HCT116 (cell line): Measurements from ENCODE around the gene OR5B3.

Experiments used
- ELF1 ChIP-seq: IDR thresholded peaks from 2 replicates; pipeline ENCODE4 v1.6.1; 2012; ENCODE audit warnings: low read depth, borderline replicate concordance
- EZH2 ChIP-seq: fragments of 200-600 bp; sonication (generic); IDR thresholded peaks from 2 replicates; pipeline ENCODE4 v1.6.1; 2017; ENCODE audit warnings: antibody characterized with exemption, mixed run types
- JUND ChIP-seq: IDR thresholded peaks from 2 replicates; pipeline ENCODE4 v1.6.1; 2012
- POLR2A ChIP-seq: IDR thresholded peaks from 2 replicates; pipeline ENCODE4 v1.7.0; 2011; ENCODE audit warnings: borderline replicate concordance; ENCODE audit not compliant: insufficient read depth, insufficient read length; ENCODE audit errors: extremely low read depth
- POLR2AphosphoS5 ChIP-seq: IDR thresholded peaks from 2 replicates; pipeline ENCODE4 v1.6.1; 2011; ENCODE audit warnings: mild to moderate bottlenecking, low read depth, low read length, moderate library complexity
- RAD21 ChIP-seq: IDR thresholded peaks from 2 replicates; pipeline ENCODE4 v1.6.1; 2012; ENCODE audit warnings: low read depth, mild to moderate bottlenecking
- SRF ChIP-seq: IDR thresholded peaks from 2 replicates; pipeline ENCODE4 v1.6.1; 2012; ENCODE audit warnings: low read depth
- TCF7L2 ChIP-seq: IDR thresholded peaks from 2 replicates; pipeline ENCODE4 v1.7.0; 2011; ENCODE audit warnings: borderline replicate concordance, inconsistent platforms; ENCODE audit not compliant: insufficient read depth, insufficient read length; ENCODE audit errors: extremely low read depth
- YY1 ChIP-seq: IDR thresholded peaks from 2 replicates; pipeline ENCODE4 v1.6.1; 2011; ENCODE audit warnings: low read length, low read depth, moderate library complexity, mild to moderate bottlenecking; ENCODE audit not compliant: insufficient replicate concordance; ENCODE audit errors: extremely low read depth
- TF ChIP-seq, protein P1 (sequence below), 3 experiments: fragments of 200-600 bp in 1 of 3; sonication (generic) in 1 of 3; IDR thresholded peaks in 2 of 3; conservative IDR thresholded peaks in 1 of 3; 2 replicates each; pipeline ENCODE4 v1.5.1; 2012 to 2017; ENCODE audit warnings: low read depth in 2 of 3, low read length in 2 of 3, antibody characterized with exemption in 1 of 3, borderline replicate concordance in 1 of 3, control low read depth in 1 of 3, mild to moderate bottlenecking in 1 of 3, mixed read lengths in 1 of 3, mixed run types in 1 of 3, moderate library complexity in 1 of 3; ENCODE audit not compliant: insufficient read depth in 1 of 3

DNA sequence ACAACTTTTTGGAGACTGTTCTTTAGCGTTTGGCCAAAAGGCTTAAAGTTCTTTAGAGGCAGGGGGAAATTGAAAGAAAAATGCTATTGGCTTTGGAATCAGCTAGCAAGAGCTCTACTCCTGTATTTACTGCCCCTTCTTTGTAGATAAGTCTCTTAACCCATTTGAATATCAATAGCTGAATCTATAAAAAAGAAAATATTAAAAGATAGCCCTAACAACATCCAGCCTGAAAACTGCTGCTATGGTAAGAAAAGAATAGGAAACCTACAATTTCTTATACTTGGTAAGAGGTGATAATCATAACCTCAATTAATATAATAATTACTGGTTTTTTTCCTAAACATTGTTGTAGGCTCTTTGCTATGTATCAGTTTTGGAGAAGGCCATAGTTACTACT is 35.5 kb upstream of the OR5B3 start, which contains the start of gene OR5B12:
- TF ChIP-seq, protein P1, sequence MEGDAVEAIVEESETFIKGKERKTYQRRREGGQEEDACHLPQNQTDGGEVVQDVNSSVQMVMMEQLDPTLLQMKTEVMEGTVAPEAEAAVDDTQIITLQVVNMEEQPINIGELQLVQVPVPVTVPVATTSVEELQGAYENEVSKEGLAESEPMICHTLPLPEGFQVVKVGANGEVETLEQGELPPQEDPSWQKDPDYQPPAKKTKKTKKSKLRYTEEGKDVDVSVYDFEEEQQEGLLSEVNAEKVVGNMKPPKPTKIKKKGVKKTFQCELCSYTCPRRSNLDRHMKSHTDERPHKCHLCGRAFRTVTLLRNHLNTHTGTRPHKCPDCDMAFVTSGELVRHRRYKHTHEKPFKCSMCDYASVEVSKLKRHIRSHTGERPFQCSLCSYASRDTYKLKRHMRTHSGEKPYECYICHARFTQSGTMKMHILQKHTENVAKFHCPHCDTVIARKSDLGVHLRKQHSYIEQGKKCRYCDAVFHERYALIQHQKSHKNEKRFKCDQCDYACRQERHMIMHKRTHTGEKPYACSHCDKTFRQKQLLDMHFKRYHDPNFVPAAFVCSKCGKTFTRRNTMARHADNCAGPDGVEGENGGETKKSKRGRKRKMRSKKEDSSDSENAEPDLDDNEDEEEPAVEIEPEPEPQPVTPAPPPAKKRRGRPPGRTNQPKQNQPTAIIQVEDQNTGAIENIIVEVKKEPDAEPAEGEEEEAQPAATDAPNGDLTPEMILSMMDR (IDR thresholded peaks at IDR 0.05 in 2 of 3, conservative IDR thresholded peaks at IDR 0.05 in 1 of 3; ENCODE audit: borderline replicate concordance in 1 of 3, insufficient read depth in 1 of 3, low read depth in 2 of 3, low read length in 2 of 3), result no peak
- TF ChIP-seq YY1 (no peak), ELF1 (no peak), POLR2AphosphoS5 (no peak), RAD21 (no peak), SRF (no peak), EZH2 (no peak), POLR2A (no peak), TCF7L2 (no peak), JUND (no peak)
